ENCODE data around the gene MAP3K6. TPM values are rescaled to one million over a fixed set of nuclear protein-coding genes. Genes with fewer than 3 reads are reported as not detected.

Gene MAP3K6
- polyA plus RNA-seq, 1 donor from 2014 or later, result 4.4 TPM

- TF ChIP-seq MXI1 (conservative IDR thresholded peaks at IDR 0.05; ENCODE audit: poor library complexity, severe bottlenecking) (no peak), EZH2 (IDR thresholded peaks at IDR 0.05; ENCODE audit: borderline replicate concordance, insufficient read depth, low read length, poor library complexity, severe bottlenecking) (no peak), SMC3 (conservative IDR thresholded peaks at IDR 0.05; ENCODE audit: poor library complexity) (no peak), POLR2AphosphoS5 (IDR thresholded peaks at IDR 0.05) (no peak), RAD21 (conservative IDR thresholded peaks at IDR 0.05) (no peak)
- H3K79me2 ChIP-seq (replicated peaks; ENCODE audit: insufficient read depth, low read length), result no peaks in the 10 kb centered on the region
- no peaks in the 10 kb centered on the region for H3K36me3 ChIP-seq (ENCODE audit: insufficient read depth, low read length)
- H3K9me2 ChIP-seq (ENCODE audit: insufficient read depth, low read length), result no peaks in the 10 kb centered on the region
- no peak overlapping the region for H3K27ac ChIP-seq (ENCODE audit: low read length)
- no peak overlapping the region for H2AFZ ChIP-seq (ENCODE audit: low read depth, low read length)
- no peaks in the 10 kb centered on the region for H3K27me3 ChIP-seq (ENCODE audit: insufficient read depth, low read depth, low read length)
- no peaks in the 10 kb centered on the region for H3F3A ChIP-seq (ENCODE audit: insufficient read depth, low read length, poor library complexity, severe bottlenecking)
- H3K4me3 ChIP-seq (ENCODE audit: low read length), result peak overlapping the region; percentile 19
- peak overlapping the region; percentile 11 for H3K9ac ChIP-seq (ENCODE audit: low read length)
- no peaks in the 10 kb centered on the region for H3K9me3 ChIP-seq (ENCODE audit: low read length)
- H3K4me2 ChIP-seq (ENCODE audit: low read length), result no peak overlapping the region
- H4K20me1 ChIP-seq (ENCODE audit: insufficient read depth), result no peaks in the 10 kb centered on the region
These were observed 59.6 kb downstream of the MAP3K6 start for GRCh38 chr1:27306892-27307761.

- TF ChIP-seq MXI1 (conservative IDR thresholded peaks at IDR 0.05; ENCODE audit: poor library complexity, severe bottlenecking) (no peak), EZH2 (IDR thresholded peaks at IDR 0.05; ENCODE audit: borderline replicate concordance, insufficient read depth, low read length, poor library complexity, severe bottlenecking) (no peak), EP300 (conservative IDR thresholded peaks at IDR 0.05; ENCODE audit: poor library complexity, severe bottlenecking) (no peak), REST (IDR thresholded peaks at IDR 0.05; ENCODE audit: borderline replicate concordance) (no peak), POLR2AphosphoS5 (IDR thresholded peaks at IDR 0.05) (no peak), SMC3 (conservative IDR thresholded peaks at IDR 0.05; ENCODE audit: poor library complexity) (no peak)
- Histone ChIP-seq H3K9ac (ENCODE audit: low read length) (no peak overlapping the region), H3K36me3 (ENCODE audit: insufficient read depth, low read length) (no peaks in the 10 kb centered on the region), H3K4me2 (ENCODE audit: low read length) (no peak overlapping the region), H3K9me3 (ENCODE audit: low read length) (no peaks in the 10 kb centered on the region), H3K27ac (ENCODE audit: low read length) (no peak overlapping the region), H4K20me1 (ENCODE audit: insufficient read depth) (no peaks in the 10 kb centered on the region), H3K9me2 (ENCODE audit: insufficient read depth, low read length) (no peaks in the 10 kb centered on the region), H3F3A (ENCODE audit: insufficient read depth, low read length, poor library complexity, severe bottlenecking) (no peaks in the 10 kb centered on the region), H3K79me2 (replicated peaks; ENCODE audit: insufficient read depth, low read length) (no peaks in the 10 kb centered on the region), H3K27me3 (ENCODE audit: insufficient read depth, low read depth, low read length) (no peaks in the 10 kb centered on the region), H2AFZ (ENCODE audit: low read depth, low read length) (no peak overlapping the region), H3K4me3 (ENCODE audit: low read length) (no peak overlapping the region)
These were observed 60.7 kb downstream of the MAP3K6 start for GRCh38 chr1:27306071-27306470.

Small RNA genes within 50 kb of the gene (small RNA-seq; reads per million reads assigned to genes)
- gene RNU6-48P, result 0.16 to 7.3 (median 0.52) reads per million in 3 experiments

Other genes starting within 250 kb of the MAP3K6 start
- gene SLC9A1, start 211.8 kb downstream of the MAP3K6 start, polyA plus RNA-seq, result 1.1 and 1.5 TPM in 2 replicates
- gene WDTC1, start 132.3 kb downstream of the MAP3K6 start, polyA plus RNA-seq, result 10.9 and 14.5 TPM in 2 replicates
- 69.9 and 80.6 TPM in 2 replicates for gene TMEM222, start 44.8 kb downstream of the MAP3K6 start, polyA plus RNA-seq
- not detected in 2 replicates for gene SYTL1, start 24.9 kb downstream of the MAP3K6 start, polyA plus RNA-seq
- not detected in 2 replicates for gene FCN3, start 7.9 kb upstream of the MAP3K6 start, polyA plus RNA-seq
- not detected in 2 replicates for gene CD164L2, start 16.4 kb upstream of the MAP3K6 start, polyA plus RNA-seq
- gene GPR3, start 25.7 kb upstream of the MAP3K6 start, polyA plus RNA-seq, result 0.12 and 0.54 TPM in 2 replicates
- gene WASF2, start 123.2 kb upstream of the MAP3K6 start, polyA plus RNA-seq, result 2.5 and 3.3 TPM in 2 replicates
- gene AHDC1, start 237.2 kb upstream of the MAP3K6 start, polyA plus RNA-seq, result 5.3 and 18.4 TPM in 2 replicates

All from neural cell (in vitro differentiated cells).